ENCODE measurements around the gene DGKI.

Gene DGKI

DNA sequence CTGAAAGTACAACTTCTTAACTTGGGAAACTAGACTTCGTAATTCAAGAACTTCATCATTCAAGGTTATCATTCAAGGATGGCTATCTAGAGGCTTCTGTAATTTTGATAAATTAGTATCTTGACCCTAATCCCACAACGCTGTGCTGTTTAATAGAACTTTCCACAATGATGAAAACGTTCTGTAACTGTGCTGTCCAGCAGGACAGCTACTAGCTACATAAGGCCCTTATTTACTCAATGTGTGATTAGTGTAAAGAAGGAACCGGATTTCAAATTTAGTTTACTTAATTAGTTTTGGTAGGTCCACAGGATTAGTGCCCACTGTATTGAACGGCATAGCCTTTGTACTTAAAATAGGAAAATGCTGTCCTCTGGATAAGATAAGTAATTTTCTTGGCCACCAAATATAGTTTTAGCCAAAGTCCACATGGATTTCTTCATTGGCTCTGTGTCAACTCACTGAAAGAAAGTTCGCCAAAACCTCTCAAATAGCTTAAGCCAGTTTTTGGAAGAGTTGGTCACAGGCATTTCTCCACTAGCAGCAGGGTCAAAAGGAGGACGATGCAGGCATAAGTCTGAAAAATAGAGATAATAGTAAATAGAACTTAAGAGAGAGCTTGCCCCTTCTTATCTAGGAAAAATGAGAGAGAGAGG is 17.3 kb downstream of the DGKI start:
- Histone ChIP-seq H3K4me1 (ENCODE audit: control insufficient read depth, low read length) (no peaks in the 10 kb centered on the region), H3K4me3 (ENCODE audit: low read length) (no peak overlapping the region), H3K27me3 (ENCODE audit: control insufficient read depth, low read length) (no peaks in the 10 kb centered on the region), H3F3A (ENCODE audit: control insufficient read depth, insufficient read depth) (no peaks in the 10 kb centered on the region), H3K36me3 (ENCODE audit: control insufficient read depth, low read length) (no peaks in the 10 kb centered on the region), H3K9me3 (ENCODE audit: control insufficient read depth, insufficient read depth, low read length) (peaks cover 14% of the 10 kb centered on the region; the same call in 1 of the 2 replicates), H3K9me2 (replicated peaks; ENCODE audit: control insufficient read depth, low read length) (no peaks in the 10 kb centered on the region), H4K20me1 (ENCODE audit: control insufficient read depth, insufficient read depth, low read depth, low read length) (no peaks in the 10 kb centered on the region), H3K79me2 (ENCODE audit: control insufficient read depth, low read length) (no peaks in the 10 kb centered on the region), H3K4me2 (ENCODE audit: low read length) (no peak overlapping the region), H3K27ac (ENCODE audit: low read depth, low read length) (no peak overlapping the region)
- TF ChIP-seq EZH2phosphoT487 (IDR thresholded peaks at IDR 0.05; ENCODE audit: borderline replicate concordance, low read length), result no peak
- TF ChIP-seq, protein P1, sequence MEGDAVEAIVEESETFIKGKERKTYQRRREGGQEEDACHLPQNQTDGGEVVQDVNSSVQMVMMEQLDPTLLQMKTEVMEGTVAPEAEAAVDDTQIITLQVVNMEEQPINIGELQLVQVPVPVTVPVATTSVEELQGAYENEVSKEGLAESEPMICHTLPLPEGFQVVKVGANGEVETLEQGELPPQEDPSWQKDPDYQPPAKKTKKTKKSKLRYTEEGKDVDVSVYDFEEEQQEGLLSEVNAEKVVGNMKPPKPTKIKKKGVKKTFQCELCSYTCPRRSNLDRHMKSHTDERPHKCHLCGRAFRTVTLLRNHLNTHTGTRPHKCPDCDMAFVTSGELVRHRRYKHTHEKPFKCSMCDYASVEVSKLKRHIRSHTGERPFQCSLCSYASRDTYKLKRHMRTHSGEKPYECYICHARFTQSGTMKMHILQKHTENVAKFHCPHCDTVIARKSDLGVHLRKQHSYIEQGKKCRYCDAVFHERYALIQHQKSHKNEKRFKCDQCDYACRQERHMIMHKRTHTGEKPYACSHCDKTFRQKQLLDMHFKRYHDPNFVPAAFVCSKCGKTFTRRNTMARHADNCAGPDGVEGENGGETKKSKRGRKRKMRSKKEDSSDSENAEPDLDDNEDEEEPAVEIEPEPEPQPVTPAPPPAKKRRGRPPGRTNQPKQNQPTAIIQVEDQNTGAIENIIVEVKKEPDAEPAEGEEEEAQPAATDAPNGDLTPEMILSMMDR (IDR thresholded peaks at IDR 0.05; ENCODE audit: low read depth, low read length, poor library complexity, severe bottlenecking), result no peak

DNA sequence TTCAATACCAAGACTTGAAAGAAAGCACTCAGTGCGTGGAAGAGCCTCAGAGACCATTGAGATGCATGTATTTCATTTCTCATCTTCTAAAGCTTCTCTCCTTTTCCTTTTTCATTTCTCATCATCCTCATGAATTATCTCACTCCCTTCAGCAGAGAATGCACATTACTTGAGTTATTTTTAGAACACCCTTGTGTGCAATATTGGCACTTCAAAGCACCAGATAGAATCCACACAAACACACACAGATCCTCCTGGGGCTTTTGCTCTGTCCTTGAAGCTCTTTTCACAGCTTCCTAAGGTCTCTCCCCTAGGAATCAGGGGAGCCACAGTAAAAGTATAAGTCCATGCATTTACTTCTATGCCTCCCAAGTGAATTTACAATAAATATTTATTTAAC is 18.3 kb downstream of the DGKI start:
- Histone ChIP-seq H3K27me3 (ENCODE audit: control insufficient read depth, low read length) (no peaks in the 10 kb centered on the region), H3K4me2 (ENCODE audit: low read length) (no peak overlapping the region), H3K79me2 (ENCODE audit: control insufficient read depth, low read length) (no peaks in the 10 kb centered on the region)

DNA sequence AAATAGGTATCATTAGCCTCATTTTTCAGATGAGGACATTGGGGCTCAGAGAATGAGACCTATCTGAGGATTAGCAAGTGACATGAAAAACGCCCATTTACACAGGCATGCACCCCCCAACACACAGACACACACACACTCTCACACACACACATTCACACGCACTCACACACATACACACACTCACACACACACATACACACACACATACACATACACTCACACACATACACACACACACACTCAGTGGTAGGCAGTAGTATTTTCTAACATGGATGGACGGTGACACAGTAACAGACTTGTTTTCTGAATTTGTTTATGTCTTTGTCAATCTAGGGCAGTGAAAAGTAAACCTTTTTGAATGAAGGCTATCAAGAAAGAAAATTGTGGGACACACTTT is 21.3 kb downstream of the DGKI start:
- no peaks in the 10 kb centered on the region for H3K36me3 ChIP-seq (ENCODE audit: control insufficient read depth, low read length)
- H3K9me2 ChIP-seq (replicated peaks; ENCODE audit: control insufficient read depth, low read length), result no peaks in the 10 kb centered on the region
- H3K9me3 ChIP-seq (ENCODE audit: control insufficient read depth, insufficient read depth, low read length), result no peaks in the 10 kb centered on the region
- H3F3A ChIP-seq (ENCODE audit: control insufficient read depth, insufficient read depth), result no peaks in the 10 kb centered on the region
- H3K27ac ChIP-seq (ENCODE audit: low read depth, low read length), result no peak overlapping the region
- H3K27me3 ChIP-seq (ENCODE audit: control insufficient read depth, low read length), result no peaks in the 10 kb centered on the region
- no peak overlapping the region for H3K4me2 ChIP-seq (ENCODE audit: low read length)
- H3K79me2 ChIP-seq (ENCODE audit: control insufficient read depth, low read length), result no peaks in the 10 kb centered on the region
- H4K20me1 ChIP-seq (ENCODE audit: control insufficient read depth, insufficient read depth, low read depth, low read length), result no peaks in the 10 kb centered on the region
- H3K4me1 ChIP-seq (ENCODE audit: control insufficient read depth, low read length), result no peaks in the 10 kb centered on the region
- no peak overlapping the region for H3K4me3 ChIP-seq (ENCODE audit: low read length)
- TF ChIP-seq, protein P1 (IDR thresholded peaks at IDR 0.05; ENCODE audit: low read depth, low read length, poor library complexity, severe bottlenecking), result no peak
- TF ChIP-seq EZH2phosphoT487 (IDR thresholded peaks at IDR 0.05; ENCODE audit: borderline replicate concordance, low read length), result no peak

More for the DNA sequence above, 18.3 kb downstream of the DGKI start:
- Histone ChIP-seq H3F3A (ENCODE audit: control insufficient read depth, insufficient read depth) (no peaks in the 10 kb centered on the region), H4K20me1 (ENCODE audit: control insufficient read depth, insufficient read depth, low read depth, low read length) (no peaks in the 10 kb centered on the region), H3K36me3 (ENCODE audit: control insufficient read depth, low read length) (no peaks in the 10 kb centered on the region), H3K4me1 (ENCODE audit: control insufficient read depth, low read length) (no peaks in the 10 kb centered on the region), H3K9me2 (replicated peaks; ENCODE audit: control insufficient read depth, low read length) (no peaks in the 10 kb centered on the region), H3K4me3 (ENCODE audit: low read length) (no peak overlapping the region), H3K27ac (ENCODE audit: low read depth, low read length) (no peak overlapping the region), H3K9me3 (ENCODE audit: control insufficient read depth, insufficient read depth, low read length) (peaks cover 10% of the 10 kb centered on the region; the same call in 1 of the 2 replicates)
- TF ChIP-seq, protein P1 (IDR thresholded peaks at IDR 0.05; ENCODE audit: low read depth, low read length, poor library complexity, severe bottlenecking), result no peak
- TF ChIP-seq EZH2phosphoT487 (IDR thresholded peaks at IDR 0.05; ENCODE audit: borderline replicate concordance, low read length), result no peak
